ENCODE results near the gene PRKCE. TPM values are rescaled to one million over a fixed set of nuclear protein-coding genes. Genes with fewer than 3 reads are reported as not detected.

Gene PRKCE
- total RNA-seq, 1 experiment from 2014 or later: 1.3 TPM

DNA sequence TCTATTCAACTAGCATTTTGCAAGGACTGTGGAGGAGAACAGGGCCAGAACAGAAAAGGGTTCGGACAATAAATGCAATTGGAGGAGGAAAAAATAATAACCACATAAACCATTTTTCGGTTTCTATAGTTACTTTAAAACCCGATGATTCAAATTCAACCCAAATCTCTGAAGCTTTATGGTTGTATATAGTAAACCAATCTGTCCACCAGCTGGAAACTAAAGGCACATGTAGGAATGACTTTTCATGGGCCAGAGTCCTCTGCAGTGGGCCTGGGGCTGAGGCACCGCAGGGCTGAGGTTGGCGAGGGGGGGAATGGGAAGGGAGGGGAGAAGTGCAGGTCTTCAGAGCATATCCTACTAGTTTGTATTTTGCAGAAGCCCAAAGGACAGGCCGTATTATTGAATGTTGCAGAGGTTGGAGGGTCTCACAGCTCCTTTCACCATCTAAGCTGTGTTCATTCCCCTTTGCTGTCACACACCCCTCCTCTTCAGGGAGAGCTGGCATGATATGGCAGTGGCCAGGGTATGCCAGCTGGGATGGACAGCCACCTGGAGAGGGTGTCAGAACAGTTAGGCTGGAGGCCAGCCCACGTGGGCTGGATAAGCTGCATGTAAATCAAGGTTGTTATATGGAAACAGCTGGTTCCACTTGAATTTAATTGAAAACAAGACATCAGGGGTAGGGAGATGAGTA, 267.1 kb downstream of the PRKCE start:
- Histone ChIP-seq H3K23ac (ENCODE audit: insufficient read length, low read depth, low read length) (no peak overlapping the region), H4K91ac (ENCODE audit: insufficient read length, low read depth, low read length) (no peak overlapping the region), H2BK15ac (ENCODE audit: low read depth, low read length) (no peak overlapping the region), H3K9me3 (ENCODE audit: control insufficient read depth, low read depth, low read length) (no peaks in the 10 kb centered on the region), H3K79me2 (ENCODE audit: insufficient read depth, low read length) (no peaks in the 10 kb centered on the region), H4K5ac (ENCODE audit: insufficient read length, low read depth, low read length) (no peak overlapping the region), H3K79me1 (ENCODE audit: insufficient read depth, low read depth, low read length, poor library complexity, severe bottlenecking) (no peaks in the 10 kb centered on the region), H3K4me2 (ENCODE audit: insufficient read depth, insufficient read length, low read length) (no peak overlapping the region), H3K4ac (ENCODE audit: low read depth, low read length) (no peak overlapping the region), H3K4me1 (ENCODE audit: insufficient read depth, low read length) (no peaks in the 10 kb centered on the region), H2BK12ac (ENCODE audit: insufficient read length, low read depth, low read length) (no peak overlapping the region), H2BK5ac (ENCODE audit: insufficient read length, low read length) (no peak overlapping the region), H3K27me3 (ENCODE audit: insufficient read depth, low read length) (no peaks in the 10 kb centered on the region), H3K56ac (ENCODE audit: insufficient read length, low read depth, low read length) (no peak overlapping the region), H4K8ac (replicated peaks; ENCODE audit: insufficient read length, low read depth, low read length) (no peak overlapping the region), H2BK120ac (ENCODE audit: low read depth, low read length, poor library complexity, severe bottlenecking) (no peak overlapping the region), H2AK5ac (ENCODE audit: insufficient read length, low read length) (no peak overlapping the region), H3K14ac (ENCODE audit: insufficient read depth, low read length) (no peak overlapping the region), H2BK20ac (ENCODE audit: low read depth, low read length, poor library complexity, severe bottlenecking) (no peak overlapping the region), H3K9ac (ENCODE audit: extremely low read depth, insufficient read length, low read length) (no peak overlapping the region), H3K18ac (ENCODE audit: insufficient read length, low read depth, low read length) (no peak overlapping the region), H2AFZ (ENCODE audit: low read length) (no peak overlapping the region), H4K20me1 (ENCODE audit: control insufficient read depth, insufficient read depth, insufficient read length) (no peaks in the 10 kb centered on the region), H3K23me2 (ENCODE audit: insufficient read length, low read depth, low read length, poor library complexity, severe bottlenecking) (no peaks in the 10 kb centered on the region), H3T11ph (ENCODE audit: low read length) (no peak overlapping the region), H3K27ac (ENCODE audit: insufficient read length, low read depth, low read length) (no peak overlapping the region)
- Mint-ChIP-seq H3K27ac (peak overlapping the region in 1 of 3 experiments; percentile 54; a peak in 1 of 7 replicates), H3K9me3 (peaks cover 0 to 5% of the 10 kb centered on the region in 2 experiments; a peak in 2 of 5 replicates), H3K27me3 (ENCODE audit: low read depth) (no peaks in the 10 kb centered on the region; the same call in 1 of the 2 replicates), H3K4me3 (no peak overlapping the region), H3K36me3 (ENCODE audit: insufficient read depth in 1 of 3, low read depth in 3 of 3) (no peaks in the 10 kb centered on the region), H3K4me1 (no peaks in the 10 kb centered on the region)
- TF ChIP-seq, protein P1, sequence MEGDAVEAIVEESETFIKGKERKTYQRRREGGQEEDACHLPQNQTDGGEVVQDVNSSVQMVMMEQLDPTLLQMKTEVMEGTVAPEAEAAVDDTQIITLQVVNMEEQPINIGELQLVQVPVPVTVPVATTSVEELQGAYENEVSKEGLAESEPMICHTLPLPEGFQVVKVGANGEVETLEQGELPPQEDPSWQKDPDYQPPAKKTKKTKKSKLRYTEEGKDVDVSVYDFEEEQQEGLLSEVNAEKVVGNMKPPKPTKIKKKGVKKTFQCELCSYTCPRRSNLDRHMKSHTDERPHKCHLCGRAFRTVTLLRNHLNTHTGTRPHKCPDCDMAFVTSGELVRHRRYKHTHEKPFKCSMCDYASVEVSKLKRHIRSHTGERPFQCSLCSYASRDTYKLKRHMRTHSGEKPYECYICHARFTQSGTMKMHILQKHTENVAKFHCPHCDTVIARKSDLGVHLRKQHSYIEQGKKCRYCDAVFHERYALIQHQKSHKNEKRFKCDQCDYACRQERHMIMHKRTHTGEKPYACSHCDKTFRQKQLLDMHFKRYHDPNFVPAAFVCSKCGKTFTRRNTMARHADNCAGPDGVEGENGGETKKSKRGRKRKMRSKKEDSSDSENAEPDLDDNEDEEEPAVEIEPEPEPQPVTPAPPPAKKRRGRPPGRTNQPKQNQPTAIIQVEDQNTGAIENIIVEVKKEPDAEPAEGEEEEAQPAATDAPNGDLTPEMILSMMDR (conservative IDR thresholded peaks at IDR 0.05): no peak
- WGBS (ENCODE audit: extremely low coverage, insufficient read length, low lambda C conversion rate): no CpG with 5 or more reads among the region's 7 CpGs
- no peak for DNase-seq
